Ascending aorta (tissue), 2 donors: ENCODE data around the gene CFB. TPM values are rescaled to one million over a fixed set of nuclear protein-coding genes. Genes with fewer than 3 reads are reported as not detected.

Experiments used
- DNase-seq, 2 donors: peaks; one replicate each; pipeline ENCODE4 v3.0.0-alpha.2; 2019; ENCODE audit warnings: low spot score in 2 of 2
- H3K27ac ChIP-seq, 2 donors: fragments of 200-600 bp; sonication (generic); one replicate each; pipeline ENCODE4 v1.5.1; 2016 to 2017; ENCODE audit warnings: mild to moderate bottlenecking in 1 of 2
- H3K27me3 ChIP-seq: fragments of 200-600 bp; sonication (generic); one replicate; pipeline ENCODE4 v1.5.1; 2017
- H3K36me3 ChIP-seq, 2 donors: fragments of 200-600 bp; sonication (generic); one replicate each; pipeline ENCODE4 v1.5.1; 2016
- H3K4me1 ChIP-seq, 2 donors: fragments of 200-600 bp; sonication (generic); one replicate each; pipeline ENCODE4 v1.5.1; 2016 to 2017; ENCODE audit warnings: mild to moderate bottlenecking in 1 of 2
- H3K4me3 ChIP-seq, 2 donors: fragments of 200-600 bp; sonication (generic); one replicate each; pipeline ENCODE4 v1.5.1; 2016 to 2017; ENCODE audit warnings: mild to moderate bottlenecking in 1 of 2
- H3K9me3 ChIP-seq, 2 donors: fragments of 200-600 bp; sonication (generic); one replicate each; pipeline ENCODE4 v1.5.1; 2016
- CTCF ChIP-seq, 3 experiments: fragments of 200-600 bp in 2 of 3; fragments of 450-650 bp in 1 of 3; sonication (generic) in 2 of 3; IDR thresholded peaks; one replicate each; pipeline ENCODE4 v1.5.1; 2016 to 2019; ENCODE audit warnings: antibody characterized with exemption in 3 of 3, mild to moderate bottlenecking in 1 of 3, moderate library complexity in 1 of 3
- intact Hi-C: fragments of 100-400 bp; cut with DNase I; formaldehyde crosslinking; loops from one replicate; pipeline ENCODE4 v1.15.1; 2023
- total RNA-seq: library from RNA; depleted of rRNA; stranded (reverse); fragments of >200 nt; gene quantifications from one replicate; pipeline ENCODE4 v1.1.0, GENCODE V29; 2016

CFB gene
- total RNA-seq, 1 donor from 2014 or later: 132 TPM

DNA sequence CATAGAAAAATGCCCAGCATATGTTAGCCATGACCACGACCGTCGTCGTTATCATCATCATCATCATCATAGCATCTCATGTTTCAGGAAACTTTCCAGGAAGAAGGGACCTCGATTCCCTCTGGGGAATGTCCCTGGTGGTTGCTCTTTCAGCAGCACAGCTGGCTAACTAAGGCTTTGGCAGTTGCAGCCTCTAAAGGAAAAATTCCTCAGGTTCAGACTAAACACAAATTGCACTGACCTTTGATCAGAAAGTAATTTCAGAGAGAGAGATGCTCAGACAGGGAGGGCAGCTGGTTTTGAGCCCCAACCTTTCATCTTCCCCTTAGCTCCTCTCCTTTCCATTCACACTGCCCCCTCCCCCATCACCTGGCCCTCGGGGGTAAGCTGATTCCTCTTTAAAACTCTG, 5.6 kb upstream of the CFB start:
- no peaks in the 10 kb centered on the region for H3K9me3 ChIP-seq
- H3K4me3 ChIP-seq: no peak overlapping the region
- intact Hi-C loops: no loop called here
- H3K27me3 ChIP-seq: no peaks in the 10 kb centered on the region
- no peak for TF ChIP-seq CTCF (IDR thresholded peaks at IDR 0.05)
- H3K27ac ChIP-seq: no peak overlapping the region
- H3K4me1 ChIP-seq: peaks cover 0 to 6% of the 10 kb centered on the region in 2 donors
- no peaks in the 10 kb centered on the region for H3K36me3 ChIP-seq
- DNase-seq: no peak

- no peak for DNase-seq
- Histone ChIP-seq H3K27me3 (no peaks in the 10 kb centered on the region), H3K4me3 (no peak overlapping the region), H3K4me1 (peaks cover 3 to 16% of the 10 kb centered on the region in 2 donors), H3K36me3 (no peaks in the 10 kb centered on the region), H3K9me3 (no peaks in the 10 kb centered on the region), H3K27ac (no peak overlapping the region)
- intact Hi-C loops: loop anchor here (2.0 kb wide), 1 partner anchor 41 kb away; the partner anchor contains the start of gene ZBTB12
- TF ChIP-seq CTCF (IDR thresholded peaks at IDR 0.05): no peak
Measured at GRCh38 chr6:31943742-31944141, 2.2 kb upstream of the CFB start.

GRCh38 chr6:31945154-31945506, 765 bp upstream of the CFB start:
- H3K9me3 ChIP-seq: no peaks in the 10 kb centered on the region
- H3K27ac ChIP-seq: peak overlapping the region; percentile 91 to 93
- no peak for DNase-seq
- peaks cover 3 to 16% of the 10 kb centered on the region in 2 donors for H3K4me1 ChIP-seq
- no peaks in the 10 kb centered on the region for H3K36me3 ChIP-seq
- TF ChIP-seq CTCF (IDR thresholded peaks at IDR 0.05): no peak
- intact Hi-C loops: loop anchor here (1.0 to 2.0 kb wide), 2 partner anchors 42 to 216 kb away; partner anchors contain the start of genes DDAH2 and ZBTB12
- H3K4me3 ChIP-seq: peak overlapping the region; percentile 28 to 59
- no peaks in the 10 kb centered on the region for H3K27me3 ChIP-seq

- Histone ChIP-seq H3K27ac (peak overlapping the region; percentile 91 to 93), H3K27me3 (no peaks in the 10 kb centered on the region), H3K36me3 (peaks cover 0 to 3% of the 10 kb centered on the region in 2 donors), H3K9me3 (no peaks in the 10 kb centered on the region), H3K4me1 (peaks cover 3 to 16% of the 10 kb centered on the region in 2 donors), H3K4me3 (peak overlapping the region in 1 of 2 donors; percentile 59)
- TF ChIP-seq CTCF (IDR thresholded peaks at IDR 0.05): no peak
- intact Hi-C loops: no loop called here
- no peak for DNase-seq
Measured at GRCh38 chr6:31946370-31946885, 533 bp downstream of the CFB start.

GRCh38 chr6:31947070-31947675, 1.3 kb downstream of the CFB start:
- Histone ChIP-seq H3K4me1 (peaks cover 3 to 16% of the 10 kb centered on the region in 2 donors), H3K36me3 (peaks cover 0 to 10% of the 10 kb centered on the region in 2 donors), H3K27ac (peak overlapping the region in 1 of 2 donors; percentile 91), H3K9me3 (no peaks in the 10 kb centered on the region), H3K4me3 (no peak overlapping the region), H3K27me3 (no peaks in the 10 kb centered on the region)
- intact Hi-C loops: no loop called here
- DNase-seq: no peak
- TF ChIP-seq CTCF (IDR thresholded peaks at IDR 0.05): no peak
